ENCODE measurements around the gene ST6GAL1.
"Not testable (repeated sequence)": the region's sequence is repeated elsewhere in the genome, so short reads cannot be mapped to it uniquely, and the experiment has no call there.

ST6GAL1 gene

DNA sequence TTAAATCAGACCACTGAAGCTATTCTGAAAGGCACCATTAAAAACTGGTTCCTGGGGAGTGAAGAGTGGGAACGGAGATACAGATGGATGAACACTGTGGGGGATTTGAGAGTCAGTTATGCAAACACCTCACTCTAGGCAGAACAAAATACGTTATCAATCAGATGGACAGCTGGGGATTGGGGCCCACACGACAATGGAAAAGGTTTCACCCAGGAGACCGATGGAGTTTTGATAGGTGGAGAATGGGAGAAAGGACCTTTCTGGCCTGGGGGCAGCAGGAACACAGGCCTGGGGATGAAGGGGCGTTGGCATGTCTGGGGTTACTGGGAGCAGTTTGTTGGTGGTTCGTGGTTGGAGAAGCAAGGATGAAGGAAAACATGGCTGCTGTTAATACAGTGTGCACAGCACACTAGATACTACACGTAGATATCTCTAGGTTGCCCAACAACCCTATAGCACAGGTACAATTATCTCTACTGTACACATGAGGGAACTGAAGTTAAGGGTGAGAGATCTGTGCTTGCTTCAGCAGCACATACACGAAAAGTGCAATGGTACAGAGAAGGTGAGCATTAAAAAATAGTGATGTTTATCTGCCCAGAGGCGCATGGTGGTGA is 16.5 kb downstream of the ST6GAL1 start:
- DNase-seq: no peak

DNA sequence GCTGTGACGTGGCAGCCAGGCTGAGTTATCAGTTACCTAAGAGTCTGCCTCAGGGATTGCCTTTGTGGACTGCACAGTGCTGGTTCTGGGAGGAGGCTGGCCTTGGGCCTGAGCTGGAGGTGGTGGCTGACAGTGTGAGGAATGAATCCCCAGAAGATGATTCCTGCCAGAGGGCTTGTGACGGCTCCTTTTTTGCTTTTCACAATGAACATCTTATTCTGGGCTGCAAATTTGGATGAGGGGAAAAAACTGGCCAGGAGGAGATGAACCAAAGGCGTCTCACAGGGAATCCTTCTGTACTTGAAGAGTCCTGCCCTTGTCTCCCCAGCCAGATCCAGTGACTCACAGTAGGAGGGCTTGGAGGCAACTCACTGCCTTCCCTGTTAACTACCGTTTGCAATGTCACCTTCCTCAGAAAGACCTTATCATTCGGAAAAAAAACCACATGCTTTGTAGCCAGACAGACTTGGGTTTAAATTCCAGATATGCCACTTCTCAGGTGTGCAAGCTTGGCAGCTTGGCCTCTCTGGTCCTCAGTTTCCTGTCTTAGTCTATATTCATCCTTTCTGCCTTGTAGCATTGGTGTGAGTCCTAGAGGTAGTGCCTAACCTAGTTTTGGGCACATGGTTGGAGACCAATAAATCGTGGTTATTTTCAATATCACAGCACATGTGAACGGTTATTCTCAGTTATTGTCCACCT is 19.1 kb downstream of the ST6GAL1 start:
- no peak for DNase-seq

DNA sequence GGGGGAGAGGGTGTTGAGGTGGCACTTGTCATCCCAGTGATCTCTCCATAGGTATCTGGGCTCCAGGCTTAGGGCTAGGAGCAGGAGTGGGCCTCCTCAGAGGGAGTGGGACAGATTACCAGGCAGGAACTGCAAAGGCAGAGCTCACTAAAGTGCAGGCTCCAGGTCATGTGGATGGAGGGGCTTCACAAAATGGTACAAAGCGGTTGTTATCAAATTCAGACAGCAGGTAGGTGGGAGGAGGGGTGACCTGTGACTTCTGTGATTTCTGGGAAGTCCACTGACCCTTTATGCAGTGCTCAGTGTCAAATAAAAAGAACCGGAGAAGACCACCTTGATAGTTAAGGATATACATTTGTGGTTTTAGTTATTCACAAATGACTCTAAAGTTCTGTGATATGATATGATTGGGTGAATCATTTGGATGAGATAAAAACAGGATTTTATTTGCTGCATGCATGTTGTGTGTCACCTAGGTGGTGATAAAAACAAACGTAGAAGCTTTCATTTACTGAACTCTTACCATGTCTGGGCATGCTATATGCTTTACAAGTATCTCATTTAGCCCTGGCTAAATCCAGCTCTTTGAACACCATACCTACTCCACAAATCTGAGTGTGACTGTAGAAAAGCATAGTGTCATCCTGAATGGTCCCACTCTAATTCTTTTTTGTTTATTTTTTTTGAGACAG is 20.2 kb downstream of the ST6GAL1 start:
- DNase-seq: no peak

DNA sequence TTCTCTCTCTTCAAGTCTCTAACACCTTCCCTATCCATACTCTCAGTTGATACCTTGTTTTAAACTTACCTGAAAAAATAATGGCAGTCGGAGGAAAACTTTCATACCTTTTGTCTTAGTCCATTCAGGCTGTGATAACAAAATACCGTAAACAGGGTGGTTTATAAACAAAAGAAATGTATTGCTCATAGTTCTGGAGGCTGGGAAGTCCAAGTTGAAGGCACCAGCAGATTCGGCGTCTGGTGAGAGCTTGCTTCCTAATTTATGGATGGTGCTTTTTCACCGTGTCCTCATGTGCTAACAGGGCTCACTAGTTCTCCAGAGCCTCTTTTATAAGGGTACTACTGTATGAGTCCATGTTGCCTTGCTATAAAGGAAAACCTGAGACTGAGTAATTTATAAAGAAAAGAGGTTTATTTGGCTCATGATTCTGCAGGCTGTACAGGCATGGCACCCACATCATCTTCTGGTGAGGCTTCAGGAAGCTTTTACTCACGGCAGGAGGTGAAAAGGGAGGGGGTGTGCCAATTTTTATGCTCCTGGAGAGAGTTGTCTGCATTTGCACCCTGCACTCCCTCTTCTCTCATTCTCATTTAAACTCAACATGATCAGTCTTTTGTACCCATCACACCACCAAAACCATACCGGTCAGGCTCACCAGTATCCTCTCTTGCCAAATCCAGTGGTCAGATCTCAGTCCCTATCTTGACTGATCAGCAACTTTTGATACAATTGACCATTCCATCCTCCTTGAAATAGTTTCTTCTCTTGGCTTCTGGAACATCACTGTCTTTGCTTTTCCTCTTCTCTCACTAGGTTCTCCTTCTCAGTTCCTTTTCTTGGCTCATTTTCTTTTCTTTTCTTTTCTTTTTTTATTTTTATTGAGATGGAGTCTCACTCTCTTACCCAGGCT is 21.6 kb downstream of the ST6GAL1 start:
- DNase-seq: no peak

DNA sequence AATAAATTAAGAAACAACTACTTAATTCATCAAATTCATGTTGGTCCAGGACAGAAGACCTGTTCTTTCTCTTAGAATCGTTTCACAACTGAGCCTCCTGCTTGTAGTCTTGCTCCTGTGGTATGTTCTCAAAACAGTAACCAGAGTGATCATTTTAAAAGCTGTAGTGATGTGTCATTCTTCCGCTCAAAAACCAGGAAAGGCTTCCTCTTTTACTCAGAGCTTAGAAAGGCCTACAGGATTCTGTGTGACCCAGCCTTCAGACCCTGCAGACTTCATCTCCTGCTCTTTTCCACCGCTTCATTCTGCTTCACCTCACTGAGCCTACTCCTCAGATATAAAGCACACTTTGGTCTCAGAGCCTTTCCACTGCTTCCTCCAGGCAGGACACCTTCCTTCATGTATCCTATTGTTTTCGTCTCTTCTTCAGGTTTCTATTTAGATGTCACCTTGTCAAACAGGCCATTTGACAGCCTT is 22.7 kb downstream of the ST6GAL1 start:
- no peak for DNase-seq

DNA sequence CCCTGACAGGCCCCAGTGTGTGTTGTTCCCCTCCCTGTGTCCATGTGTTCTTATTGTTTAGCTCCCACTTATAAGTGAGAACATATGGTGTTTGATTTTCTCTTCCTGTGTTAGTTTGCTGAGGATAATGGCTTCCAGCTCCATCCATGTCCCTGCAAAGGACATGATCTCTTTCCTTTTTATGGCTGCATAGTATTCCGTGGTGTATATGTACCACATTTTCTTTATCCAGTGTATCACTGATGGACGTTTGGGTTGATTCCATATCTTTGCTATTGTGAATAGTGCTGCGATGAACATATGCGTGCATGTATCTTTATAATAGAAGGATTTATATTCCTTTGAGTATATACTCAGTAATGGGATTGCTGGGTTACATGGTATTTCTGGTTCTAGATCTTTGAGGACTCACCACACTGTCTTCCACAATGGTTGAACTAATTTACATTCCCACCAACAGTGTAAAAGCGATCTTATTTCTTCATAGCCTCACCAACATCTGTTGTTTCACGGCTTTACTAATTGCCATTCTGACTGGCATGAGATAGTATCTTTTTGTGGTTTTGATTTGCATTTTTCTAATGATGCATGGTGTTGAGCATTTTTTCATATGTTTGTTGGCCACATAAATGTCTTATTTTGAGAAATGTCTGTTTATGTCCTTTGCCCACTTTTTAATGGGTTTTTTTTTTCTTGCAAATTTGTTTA is 23.8 kb downstream of the ST6GAL1 start:
- DNase-seq: peak; percentile 1

DNA sequence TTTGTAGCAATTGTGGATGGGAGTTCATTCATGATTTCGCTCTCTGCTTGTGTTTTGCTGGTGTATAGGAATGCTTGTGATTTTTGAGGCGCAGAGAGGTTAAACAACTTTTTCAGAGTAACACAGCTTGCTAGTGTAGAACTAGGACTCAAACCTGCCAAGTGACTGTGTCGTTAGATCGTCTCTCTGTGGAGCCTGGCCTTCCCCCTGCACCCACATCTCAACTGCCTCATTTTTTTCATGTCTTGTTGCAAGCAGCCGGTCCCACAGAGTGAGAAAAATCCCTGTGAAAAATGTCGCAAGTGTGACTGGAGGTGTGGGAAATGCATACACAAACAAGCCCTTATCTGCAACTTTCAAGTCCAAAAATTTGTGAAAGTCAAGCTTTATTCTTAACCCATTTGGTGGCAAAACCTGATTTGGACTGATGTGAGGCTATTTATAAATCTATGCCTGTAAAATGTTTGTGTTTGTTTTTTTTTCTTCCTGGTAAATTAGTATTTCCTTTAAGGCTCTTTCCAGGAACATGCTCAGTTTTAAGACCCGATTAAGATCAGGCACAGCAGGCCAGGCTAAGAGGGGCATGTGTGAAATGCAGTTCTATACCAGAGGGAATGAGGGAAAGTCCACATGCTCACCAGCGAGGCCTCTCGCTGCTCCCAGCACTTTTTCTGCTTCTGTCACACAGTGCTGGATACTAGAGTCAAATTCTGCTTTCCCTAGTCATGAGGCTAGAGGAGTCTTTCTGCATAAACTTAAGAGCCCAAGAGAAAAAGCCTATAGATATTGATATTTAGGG is 25.8 kb downstream of the ST6GAL1 start:
- no peak for DNase-seq

DNA sequence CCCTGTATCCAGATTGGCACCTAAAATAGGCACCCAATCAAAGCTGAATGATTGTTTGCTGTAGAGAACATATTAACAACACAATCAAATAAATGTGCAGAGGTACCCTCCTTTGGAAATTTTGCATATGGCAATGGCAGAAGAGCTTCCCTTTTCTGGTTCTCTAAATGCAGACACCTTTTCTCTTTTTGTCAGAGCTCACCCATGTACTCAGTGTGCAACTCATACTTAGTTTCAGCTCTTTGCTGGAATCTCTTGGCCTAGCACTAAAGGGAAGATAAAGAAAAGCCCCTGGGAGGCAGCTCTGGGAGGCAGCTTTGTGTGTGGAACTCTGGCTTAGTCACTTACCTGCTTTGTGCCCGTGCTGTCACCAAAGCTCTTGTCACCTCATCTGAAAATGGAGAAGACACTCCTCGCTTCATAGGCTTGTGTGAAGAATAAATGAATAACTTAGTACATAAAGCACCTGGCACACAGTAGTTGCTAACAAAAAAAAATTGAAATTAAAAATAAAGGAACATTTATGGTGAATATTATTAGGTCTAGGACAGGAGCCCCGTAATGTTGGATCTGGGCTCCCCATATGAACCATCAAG is 28.8 kb downstream of the ST6GAL1 start:
- no peak for DNase-seq

DNA sequence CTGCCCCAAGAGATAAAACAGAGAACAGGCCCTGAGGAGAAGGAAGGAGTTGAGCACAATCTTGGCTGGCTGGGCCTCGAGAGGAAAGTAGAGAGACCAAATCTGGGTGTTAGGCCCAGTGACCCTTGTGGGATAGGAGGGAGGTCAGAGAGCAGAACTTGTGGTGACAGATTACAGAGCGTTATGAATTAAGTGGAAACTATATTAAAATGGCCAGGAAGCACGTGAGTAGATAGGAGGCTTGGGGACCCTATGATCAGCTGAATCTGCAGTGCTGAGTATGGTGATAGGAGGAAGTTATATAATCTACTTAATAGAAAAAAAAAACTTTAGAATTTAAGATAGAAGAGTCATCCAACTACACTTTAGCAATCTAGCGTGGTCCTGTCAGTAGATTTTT is 30.0 kb downstream of the ST6GAL1 start:
- DNase-seq: no peak

DNA sequence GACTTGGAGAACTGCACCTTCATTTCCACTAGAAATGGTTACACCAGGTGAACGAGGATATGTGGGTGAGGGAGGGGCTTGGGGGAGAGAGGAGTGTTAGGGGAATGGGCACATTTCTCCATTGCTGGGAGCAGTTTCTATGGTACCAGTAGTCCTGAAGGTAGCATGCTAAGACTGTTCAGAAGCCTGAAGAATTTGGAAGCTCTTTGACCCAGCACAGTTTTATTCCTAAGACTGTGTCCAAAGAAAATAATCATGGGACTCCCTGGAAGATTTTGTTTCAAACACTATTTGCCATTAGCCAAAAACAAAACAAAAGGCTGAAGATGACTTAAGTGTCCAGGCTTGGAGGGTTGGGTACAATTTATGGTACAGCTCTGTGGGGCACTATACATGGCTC is 32.1 kb downstream of the ST6GAL1 start:
- no peak for DNase-seq

DNA sequence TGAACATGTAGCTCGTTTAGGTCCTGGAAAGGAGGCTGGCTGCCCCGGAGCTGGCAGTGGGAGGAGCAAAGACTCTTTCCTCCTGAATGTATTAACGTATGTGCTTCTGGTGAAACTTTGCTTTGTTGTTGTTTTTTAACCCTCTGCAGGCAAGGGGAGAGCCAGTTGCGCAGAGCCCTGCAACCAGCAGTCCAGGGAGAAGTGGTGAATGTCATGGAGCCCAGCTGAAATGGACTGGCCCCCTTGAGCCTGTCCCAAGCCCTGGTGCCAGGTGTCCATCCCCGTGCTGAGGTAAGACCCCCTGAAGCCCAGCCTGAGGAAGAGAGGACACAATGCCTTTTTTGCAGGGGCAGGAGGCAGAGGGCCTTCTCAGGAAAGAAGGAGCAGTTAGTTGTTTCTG is 33.3 kb downstream of the ST6GAL1 start:
- no peak for DNase-seq

DNA sequence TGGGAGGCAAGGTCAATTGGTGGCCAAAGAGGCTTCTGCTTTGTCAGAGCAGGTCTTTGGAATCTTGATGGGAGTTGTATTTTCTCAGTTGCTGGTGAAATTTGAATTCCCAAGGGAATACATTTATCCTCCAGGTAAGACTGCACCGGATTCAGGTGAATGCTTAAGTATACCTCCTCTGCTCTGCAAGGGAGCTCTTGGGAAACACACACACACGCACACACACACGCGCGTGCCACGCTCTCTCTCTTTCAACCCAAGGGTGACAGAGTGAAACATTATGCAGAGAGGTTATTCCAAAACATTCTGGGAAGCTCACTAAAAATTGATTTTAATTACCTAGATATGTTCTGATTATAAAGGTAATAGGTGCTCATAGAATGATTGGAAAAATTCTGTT is 33.7 kb downstream of the ST6GAL1 start:
- DNase-seq: no peak

DNA sequence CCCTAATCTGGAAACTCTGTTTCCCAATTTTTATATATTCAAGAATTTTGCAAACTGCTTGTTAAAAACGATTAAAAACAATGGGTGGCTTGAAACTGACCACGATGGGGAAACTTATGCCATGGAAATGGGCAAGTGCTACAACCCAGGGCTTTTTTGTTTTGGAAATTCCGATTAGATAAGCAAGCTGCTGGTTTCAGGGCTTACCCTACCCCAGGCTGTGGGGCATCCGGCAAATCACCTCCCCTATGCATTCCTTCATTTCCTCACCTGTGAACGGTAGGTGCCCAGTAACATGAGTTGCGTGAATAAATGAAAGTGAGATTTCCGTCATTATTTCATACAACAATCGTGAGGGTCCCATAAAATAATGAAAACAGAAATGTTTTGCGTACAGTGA is 34.3 kb downstream of the ST6GAL1 start:
- DNase-seq: no peak

DNA sequence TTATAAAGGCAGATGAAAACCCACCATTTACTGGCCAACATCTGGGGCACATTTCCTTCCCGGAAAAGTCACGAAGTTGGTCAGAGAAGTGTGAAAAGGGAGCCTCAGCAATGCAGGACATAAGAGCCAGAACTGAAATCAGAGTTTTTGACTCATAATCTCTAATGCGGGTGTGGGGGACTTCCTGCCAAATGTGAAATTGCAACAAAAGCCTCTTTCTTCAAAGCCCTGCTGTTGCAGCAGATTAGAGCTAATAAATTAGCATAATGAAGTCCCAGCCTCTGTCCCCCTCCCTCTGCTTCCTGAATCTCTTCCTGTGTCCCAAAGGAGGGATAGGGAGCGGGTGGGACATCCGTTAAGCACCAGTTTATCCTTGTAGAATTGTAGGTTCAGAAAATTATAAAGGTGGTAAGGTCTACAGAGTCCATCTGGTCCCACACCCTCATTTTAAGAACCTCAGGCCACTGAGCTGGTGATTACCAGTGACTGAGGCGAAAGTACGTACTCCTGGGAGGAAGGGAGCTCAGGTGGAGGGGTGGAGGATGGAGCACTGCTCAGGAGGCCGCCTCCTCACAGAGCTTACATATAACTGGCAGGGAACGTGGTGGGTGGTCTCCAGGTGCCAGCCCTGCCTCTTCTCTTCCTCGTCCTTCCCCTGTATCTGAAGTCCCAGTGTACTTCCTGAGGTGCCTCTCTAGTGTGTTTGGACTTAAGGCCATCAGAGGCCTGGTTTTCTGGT is 35.0 kb downstream of the ST6GAL1 start:
- DNase-seq: peak; percentile 5

DNA sequence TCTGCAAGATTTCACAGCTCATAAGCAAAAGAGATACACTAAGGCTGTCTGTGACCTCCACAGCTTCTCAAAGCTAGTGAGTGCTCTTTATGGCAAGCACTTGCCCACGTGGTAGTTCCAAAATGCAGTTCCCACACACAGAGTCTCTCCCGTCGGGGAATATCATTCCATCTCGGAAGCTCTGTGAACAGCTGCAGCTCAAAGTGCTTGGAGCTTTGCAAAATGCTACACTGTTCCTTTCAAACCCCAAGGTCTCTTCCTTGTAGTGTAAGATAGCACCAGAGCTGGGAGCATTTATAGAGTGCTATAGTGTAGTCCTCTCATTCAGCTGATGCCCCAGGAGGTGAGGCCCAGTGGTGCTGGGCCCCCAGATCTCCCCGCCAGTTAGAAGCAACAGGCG is 36.1 kb downstream of the ST6GAL1 start:
- no peak for DNase-seq

DNA sequence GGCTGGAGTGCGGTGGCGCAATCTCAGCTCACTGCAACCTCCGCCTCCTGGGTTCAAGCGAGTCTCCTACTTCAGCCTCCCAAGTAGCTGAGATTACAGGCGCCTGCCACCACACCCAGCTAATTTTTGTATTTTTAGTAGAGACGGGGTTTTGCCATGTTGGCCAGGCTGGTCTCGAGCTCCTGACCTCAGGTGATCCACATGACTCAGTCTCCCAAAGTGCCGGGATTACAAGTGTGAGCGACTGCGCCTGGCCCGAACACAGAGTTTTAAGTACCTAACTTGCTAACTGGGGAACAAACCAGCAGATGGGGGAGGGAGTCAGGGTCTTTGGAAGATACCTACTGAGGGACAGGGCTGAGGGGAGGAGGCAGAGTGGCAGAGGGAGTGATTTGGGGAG is 36.9 kb downstream of the ST6GAL1 start:
- DNase-seq: not testable (repeated sequence)

DNA sequence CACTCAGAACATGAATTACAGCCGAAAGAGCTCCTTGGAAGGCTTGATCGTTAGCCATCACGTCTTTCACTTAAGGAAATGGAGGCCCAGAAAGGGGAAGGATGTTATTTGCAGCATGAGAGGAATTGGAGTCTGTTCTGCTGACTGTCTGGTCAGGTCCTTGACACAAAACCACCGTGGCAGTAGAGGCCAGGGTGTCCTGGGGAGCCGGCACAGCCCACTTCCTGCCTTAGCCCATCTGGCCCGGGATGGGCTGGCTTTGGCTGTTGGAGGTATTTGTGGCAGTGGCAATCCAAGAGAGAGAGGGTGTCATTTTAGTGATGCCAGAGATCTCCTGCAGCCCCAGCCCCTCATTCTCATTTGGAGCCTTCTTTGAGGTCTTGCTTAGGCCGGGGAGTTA is 37.4 kb downstream of the ST6GAL1 start:
- no peak for DNase-seq

DNA sequence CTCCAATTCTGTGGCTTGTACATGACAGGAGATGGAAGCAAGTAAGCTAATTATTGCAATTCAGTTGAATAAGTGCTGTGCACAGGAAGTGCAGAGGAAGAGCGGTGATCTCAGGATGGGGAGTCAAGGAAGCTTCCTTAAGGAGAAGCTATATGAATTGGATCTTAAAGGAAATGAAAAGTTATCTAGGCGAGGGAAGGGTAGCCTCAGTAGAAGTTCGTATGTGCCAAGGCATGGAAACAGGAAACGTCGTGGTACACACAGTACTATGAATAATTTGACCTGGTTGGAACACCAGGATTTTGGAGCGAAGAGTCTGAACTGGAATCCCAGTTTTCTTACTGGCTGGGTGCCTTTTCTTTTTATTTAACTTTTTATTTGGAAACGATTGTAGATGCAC is 39.3 kb downstream of the ST6GAL1 start:
- no peak for DNase-seq

DNA sequence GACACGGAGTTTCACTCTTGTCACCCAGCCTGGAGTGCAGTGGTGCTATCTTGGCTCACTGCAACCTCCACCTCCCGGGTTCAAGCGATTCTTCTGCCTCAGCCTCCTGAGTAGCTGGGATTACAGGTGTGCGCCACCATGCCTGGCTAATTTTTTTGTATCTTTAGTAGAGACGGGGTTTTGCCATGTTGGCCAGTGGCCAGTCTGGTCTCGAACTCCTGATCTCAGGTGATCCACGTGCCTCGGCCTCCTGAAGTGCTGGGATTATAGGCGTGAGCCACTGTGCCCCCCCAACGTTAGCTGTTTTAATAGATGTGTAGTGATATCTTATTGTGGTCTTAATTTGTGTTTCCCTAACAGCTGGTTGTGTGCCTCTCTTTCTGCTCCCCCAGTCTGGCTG is 40.8 kb downstream of the ST6GAL1 start:
- not testable (repeated sequence) for DNase-seq

DNA sequence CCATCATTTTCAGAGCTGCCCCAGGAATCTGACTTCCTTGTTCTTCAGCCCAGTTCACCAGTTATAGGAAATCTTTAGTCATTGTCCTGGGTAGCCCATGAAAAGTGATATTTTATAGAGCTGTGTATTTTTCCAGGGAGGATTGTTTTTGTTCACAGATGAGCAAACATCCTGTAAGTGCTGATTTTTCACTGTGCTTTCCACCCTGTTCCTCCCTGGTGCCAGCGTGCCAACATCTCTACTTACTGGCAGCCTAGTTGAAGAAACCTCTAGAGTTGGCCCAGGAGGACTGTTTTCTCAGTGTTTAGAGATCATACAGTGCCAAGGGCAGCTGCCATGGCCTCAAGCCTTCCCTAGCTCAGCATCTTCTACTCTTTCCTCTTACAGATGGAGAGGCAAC is 41.3 kb downstream of the ST6GAL1 start:
- DNase-seq: no peak

All from NCI-H524 treated with DMSO at 0.1 percent for 48 hours (cell line).